Esophagus (tissue), 2 donors: ENCODE results near the gene SEPTIN1. TPM values are rescaled to one million over a fixed set of nuclear protein-coding genes. Genes with fewer than 3 reads are reported as not detected.
"Not testable (repeated sequence)": the region's sequence is repeated elsewhere in the genome, so short reads cannot be mapped to it uniquely, and the experiment has no call there.

ENCODE experiments used
- H3K27ac ChIP-seq, 2 donors: one replicate each; pipeline ENCODE4 v1.5.1; 2013; ENCODE audit warnings: low read depth in 2 of 2, mild to moderate bottlenecking in 2 of 2, inconsistent platforms in 1 of 2, low read length in 1 of 2, moderate library complexity in 1 of 2
- H3K27me3 ChIP-seq, 2 donors: one replicate each; pipeline ENCODE4 v1.6.1; 2013; ENCODE audit warnings: low read length in 2 of 2, control low read depth in 1 of 2, mild to moderate bottlenecking in 1 of 2; ENCODE audit not compliant: insufficient read depth in 2 of 2, control insufficient read depth in 1 of 2
- H3K36me3 ChIP-seq, 2 donors: one replicate each; pipeline ENCODE4 v1.6.1; 2013; ENCODE audit warnings: low read length in 1 of 2; ENCODE audit not compliant: control insufficient read depth in 2 of 2, insufficient read depth in 2 of 2
- H3K4me1 ChIP-seq, 2 donors: one replicate each; pipeline ENCODE4 v1.6.1; 2013; ENCODE audit warnings: low read length in 1 of 2; ENCODE audit not compliant: control insufficient read depth in 2 of 2, insufficient read depth in 2 of 2
- H3K4me3 ChIP-seq, 2 donors: one replicate each; pipeline ENCODE4 v1.5.1; 2013; ENCODE audit warnings: low read length in 2 of 2, mild to moderate bottlenecking in 2 of 2, low read depth in 1 of 2, moderate library complexity in 1 of 2
- H3K9me3 ChIP-seq, 2 donors: one replicate each; pipeline ENCODE4 v1.6.1; 2013; ENCODE audit warnings: mild to moderate bottlenecking in 2 of 2, low read depth in 1 of 2, low read length in 1 of 2, moderate library complexity in 1 of 2; ENCODE audit not compliant: control insufficient read depth in 2 of 2, insufficient read depth in 1 of 2
- WGBS, 2 donors: extraction: QIAGEN DNeasy Blood & Tissue Kit; methylation state at CpG; one replicate each; pipeline ENCODE4 v1.1.7; 2013; 5-methylcytosine and 5-hydroxymethylcytosine counted together
- polyA plus RNA-seq, 2 donors: library from polyadenylated mRNA; stranded (reverse); fragments of 200-250 nt; gene quantifications; one replicate each; pipeline ENCODE4 v1.2.3, GENCODE V29; 2013
- donor health status: healthy with polysubstance abuse.
- donor health status: Bipolar disorder and iron deficiency.

Gene SEPTIN1
- polyA plus RNA-seq, 2 donors: 3.5 to 6.8 TPM

- Histone ChIP-seq H3K9me3 (no peaks in the 10 kb centered on the region), H3K4me3 (no peak overlapping the region), H3K4me1 (no peaks in the 10 kb centered on the region), H3K27ac (no peak overlapping the region), H3K27me3 (no peaks in the 10 kb centered on the region), H3K36me3 (peaks cover 2 to 11% of the 10 kb centered on the region in 2 donors)
- WGBS, 2 donors: 90 to 92% methylated on average over 3 of the region's 3 CpGs
Measured at GRCh38 chr16:30346286-30346685, 36.1 kb downstream of the SEPTIN1 start.

DNA sequence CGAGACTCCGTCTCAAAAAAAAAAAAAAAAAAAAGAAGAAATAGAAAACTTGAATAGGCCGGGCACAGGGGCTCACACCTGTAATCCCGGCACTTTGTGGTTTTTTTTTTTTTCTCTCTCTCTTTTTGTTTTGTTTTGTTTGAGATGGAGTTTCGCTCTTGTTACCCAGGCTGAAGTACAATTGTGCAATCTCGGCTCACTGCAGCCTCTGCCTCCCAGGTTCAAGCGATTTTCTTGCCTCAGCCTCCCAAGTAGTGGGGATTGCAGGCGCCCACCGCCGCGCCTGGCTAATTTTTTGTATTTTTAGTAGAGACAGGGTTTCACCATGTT, 38.9 kb downstream of the SEPTIN1 start:
- not testable (repeated sequence) for H3K4me3 ChIP-seq, H3K27ac ChIP-seq, H3K4me1 ChIP-seq, H3K27me3 ChIP-seq, H3K36me3 ChIP-seq, H3K9me3 ChIP-seq
- 94 to 96% methylated on average over 11 of the region's 11 CpGs for WGBS, 2 donors

GRCh38 chr16:30342751-30343490, 39.4 kb downstream of the SEPTIN1 start:
- H3K27ac ChIP-seq: no peak overlapping the region
- H3K27me3 ChIP-seq: no peaks in the 10 kb centered on the region
- 93% methylated on average over 29 to 32 of the region's 32 CpGs for WGBS, 2 donors
- H3K9me3 ChIP-seq: no peaks in the 10 kb centered on the region
- no peak overlapping the region for H3K4me3 ChIP-seq
- H3K36me3 ChIP-seq: no peaks in the 10 kb centered on the region
- H3K4me1 ChIP-seq: no peaks in the 10 kb centered on the region

GRCh38 chr16:30341971-30342370, 40.4 kb downstream of the SEPTIN1 start:
- not testable (repeated sequence) for H3K27ac ChIP-seq, H3K9me3 ChIP-seq, H3K4me3 ChIP-seq, H3K27me3 ChIP-seq, H3K4me1 ChIP-seq, H3K36me3 ChIP-seq
- WGBS, 2 donors: 88 to 95% methylated on average over 8 of the region's 8 CpGs

- Histone ChIP-seq H3K4me1 (peaks cover 4 to 5% of the 10 kb centered on the region in 2 donors), H3K9me3 (no peaks in the 10 kb centered on the region), H3K27ac (peak overlapping the region in 1 of 2 donors; percentile 33), H3K27me3 (no peaks in the 10 kb centered on the region), H3K4me3 (no peak overlapping the region), H3K36me3 (no peaks in the 10 kb centered on the region)
- WGBS, 2 donors: 61 to 74% methylated on average over 13 of the region's 13 CpGs
Measured at GRCh38 chr16:30340621-30341020, 41.7 kb downstream of the SEPTIN1 start.

GRCh38 chr16:30338715-30339114, 43.6 kb downstream of the SEPTIN1 start:
- not testable (repeated sequence) for H3K4me1 ChIP-seq, H3K27me3 ChIP-seq, H3K9me3 ChIP-seq, H3K36me3 ChIP-seq, H3K4me3 ChIP-seq, H3K27ac ChIP-seq
- WGBS, 2 donors: 83 to 95% methylated on average over 4 to 5 of the region's 5 CpGs

DNA sequence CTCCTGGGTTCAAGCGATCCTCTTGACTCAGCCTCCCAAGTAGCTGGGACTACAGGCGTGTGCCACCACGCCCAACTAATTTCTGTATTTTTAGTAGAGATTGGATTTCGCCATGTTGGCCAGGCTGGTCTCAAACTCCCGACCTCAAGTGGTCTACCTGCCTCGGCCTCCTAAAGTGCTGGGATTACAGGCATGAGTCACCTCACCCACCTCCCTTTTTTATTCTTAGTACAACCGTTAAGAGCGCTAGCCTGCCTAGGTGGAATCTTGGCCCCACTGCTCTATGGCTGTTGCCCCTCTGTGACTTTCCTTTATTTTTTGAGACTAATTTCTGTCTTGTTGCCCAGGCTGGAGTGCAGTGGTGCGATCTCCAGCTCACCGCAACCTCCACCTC, 44.4 kb downstream of the SEPTIN1 start:
- not testable (repeated sequence) for H3K27ac ChIP-seq, H3K36me3 ChIP-seq, H3K4me3 ChIP-seq, H3K9me3 ChIP-seq, H3K27me3 ChIP-seq, H3K4me1 ChIP-seq
- 94 to 96% methylated on average over 10 of the region's 10 CpGs for WGBS, 2 donors

DNA sequence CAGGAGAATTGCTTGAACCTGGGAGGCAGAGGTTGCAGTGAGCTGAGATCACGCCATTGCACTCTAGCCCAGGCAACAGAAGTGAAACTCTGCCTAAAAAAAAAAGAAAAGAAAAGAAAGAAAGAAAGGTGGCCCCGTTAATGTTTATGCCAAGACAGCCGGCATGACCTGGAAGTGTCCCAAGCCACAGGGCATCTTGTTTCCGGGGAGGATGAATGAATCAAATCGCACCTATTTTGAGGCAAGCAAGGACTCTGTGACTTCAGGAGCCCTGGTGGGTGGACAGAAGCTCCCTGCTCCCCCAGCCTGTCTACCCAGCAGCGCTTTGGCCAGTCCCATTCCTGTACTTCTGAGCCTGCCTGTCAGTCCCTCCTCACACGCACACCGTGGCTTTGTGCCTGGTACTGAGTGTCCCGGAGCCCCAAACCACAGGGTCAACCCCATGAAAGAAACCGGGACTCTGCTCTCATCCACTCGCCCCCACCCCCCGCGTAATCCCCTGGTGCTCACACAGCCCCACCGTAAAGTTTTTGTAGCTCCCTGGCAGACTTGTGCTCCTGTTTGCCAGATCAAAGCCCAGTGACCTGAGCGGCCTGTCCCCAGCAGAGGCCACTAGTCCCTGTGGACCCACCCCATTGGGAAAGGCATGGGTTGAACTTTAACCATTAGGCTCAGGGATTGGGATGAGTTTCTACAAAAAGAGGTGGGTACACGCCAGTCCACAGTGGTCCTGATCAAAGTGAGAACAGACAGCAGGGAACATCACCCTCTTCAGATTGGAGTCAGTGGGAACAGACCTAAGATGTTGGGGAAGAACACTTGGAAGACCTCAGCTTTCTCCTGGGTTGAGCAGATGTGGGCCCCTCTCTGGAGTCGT, 46.5 kb downstream of the SEPTIN1 start:
- Histone ChIP-seq H3K27ac (peak overlapping the region; percentile 82 to 100), H3K4me1 (peaks cover 5% of the 10 kb centered on the region in 2 donors)

DNA sequence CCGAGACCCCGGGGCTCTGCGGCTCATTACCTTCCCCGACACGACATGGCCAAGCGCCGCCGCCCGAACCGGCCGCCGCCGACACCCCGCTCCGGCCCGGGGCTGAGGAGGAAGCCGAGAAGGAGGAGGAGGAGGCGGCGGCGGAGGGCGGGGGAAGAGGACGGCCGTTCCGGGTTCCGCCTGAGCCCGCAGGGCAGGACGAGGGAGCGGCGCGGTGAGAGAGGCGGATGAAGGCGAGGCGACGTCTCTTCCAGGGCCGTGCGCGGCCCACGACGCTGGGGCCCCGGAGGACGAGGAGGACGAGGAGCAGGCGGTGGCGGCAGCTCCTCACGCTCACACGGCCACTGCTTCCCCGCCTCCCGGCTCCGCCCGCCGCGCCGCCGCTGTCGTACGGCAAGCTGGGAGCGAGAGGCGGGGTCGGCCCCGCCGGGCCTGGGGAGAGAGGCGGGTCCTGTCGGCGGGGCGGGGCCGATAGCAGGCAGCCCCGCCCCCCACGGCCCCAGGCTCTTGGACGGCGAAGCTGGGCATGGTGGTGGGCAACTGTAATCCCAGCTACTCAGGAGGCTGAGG, 47.2 kb downstream of the SEPTIN1 start:
- H3K36me3 ChIP-seq, H3K27me3 ChIP-seq, H3K4me1 ChIP-seq, H3K9me3 ChIP-seq: not testable (repeated sequence)
- 0% methylated on average over 36 to 70 of the region's 70 CpGs for WGBS, 2 donors
- Histone ChIP-seq H3K4me3 (peak overlapping the region; percentile 58 to 86), H3K27ac (peak overlapping the region; percentile 99 to 100)

More for the DNA sequence above, 46.5 kb downstream of the SEPTIN1 start:
- no peaks in the 10 kb centered on the region for H3K36me3 ChIP-seq
- H3K4me3 ChIP-seq: peak overlapping the region; percentile 58 to 86
- no peaks in the 10 kb centered on the region for H3K27me3 ChIP-seq
- WGBS, 2 donors: 43 to 44% methylated on average over 17 of the region's 17 CpGs
- no peaks in the 10 kb centered on the region for H3K9me3 ChIP-seq
